Mesenchymal stem cell (in vitro differentiated cells and primary cell): ENCODE data around the gene WDFY1.

Source experiments
- DNase-seq: peaks from one replicate; pipeline ENCODE4 v3.0.0-alpha.2; 2013
- H2AFZ ChIP-seq: one replicate; pipeline ENCODE4 v1.6.1; 2013; ENCODE audit warnings: low read depth, mild to moderate bottlenecking, control low read depth, inconsistent platforms, low read length, moderate library complexity
- H2AK5ac ChIP-seq: 2 replicates; pipeline ENCODE4 v1.6.1; 2013; ENCODE audit warnings: low read length, moderate library complexity, mild to moderate bottlenecking, inconsistent platforms; ENCODE audit not compliant: severe bottlenecking
- H2BK120ac ChIP-seq: one replicate; pipeline ENCODE4 v1.6.1; 2013; ENCODE audit warnings: low read depth, mild to moderate bottlenecking, inconsistent platforms, low read length, moderate library complexity
- H2BK12ac ChIP-seq, 2 experiments: one replicate each; pipeline ENCODE4 v1.6.1; 2013; ENCODE audit warnings: inconsistent platforms in 2 of 2, low read length in 2 of 2, mild to moderate bottlenecking in 2 of 2, moderate library complexity in 2 of 2, control low read depth in 1 of 2
- H2BK15ac ChIP-seq: one replicate; pipeline ENCODE4 v1.6.1; 2013; ENCODE audit warnings: mild to moderate bottlenecking, low read depth, inconsistent platforms; ENCODE audit not compliant: poor library complexity, severe bottlenecking
- H2BK5ac ChIP-seq: 2 replicates; pipeline ENCODE4 v1.6.1; 2013; ENCODE audit warnings: low read depth, mild to moderate bottlenecking, low read length, control low read depth, inconsistent platforms; ENCODE audit not compliant: poor library complexity, severe bottlenecking
- H3K14ac ChIP-seq, 2 experiments: one replicate each; pipeline ENCODE4 v1.6.1; 2013; ENCODE audit warnings: inconsistent platforms in 2 of 2, low read length in 2 of 2, control low read depth in 1 of 2, mild to moderate bottlenecking in 1 of 2, moderate library complexity in 1 of 2
- H3K18ac ChIP-seq, 2 experiments: one replicate each; pipeline ENCODE4 v1.6.1; 2013; ENCODE audit warnings: inconsistent platforms in 2 of 2, low read length in 2 of 2, control low read depth in 1 of 2, low read depth in 1 of 2, mild to moderate bottlenecking in 1 of 2
- H3K23ac ChIP-seq, 2 experiments: one replicate each; pipeline ENCODE4 v1.6.1; 2013; ENCODE audit warnings: inconsistent platforms in 2 of 2, low read length in 2 of 2, mild to moderate bottlenecking in 2 of 2, moderate library complexity in 2 of 2, control low read depth in 1 of 2
- H3K27ac ChIP-seq: 2 replicates; pipeline ENCODE4 v1.5.1; 2013; ENCODE audit warnings: mild to moderate bottlenecking, moderate library complexity, low read length, control low read depth, inconsistent platforms; ENCODE audit not compliant: poor library complexity, severe bottlenecking
- H3K27me3 ChIP-seq, 2 experiments: 2 replicates each; pipeline versions ENCODE4 v1.6.1 to v1.7.0; 2013; ENCODE audit warnings: low read length in 2 of 2, mild to moderate bottlenecking in 2 of 2, moderate library complexity in 2 of 2, control low read depth in 1 of 2, inconsistent platforms in 1 of 2; ENCODE audit not compliant: control insufficient read depth in 1 of 2, insufficient read depth in 1 of 2
- H3K36me3 ChIP-seq, 2 experiments: 2 replicates each; pipeline versions ENCODE4 v1.6.1 to v1.7.0; 2013; ENCODE audit warnings: low read length in 2 of 2, control low read depth in 1 of 2, inconsistent platforms in 1 of 2, low read depth in 1 of 2, mild to moderate bottlenecking in 1 of 2; ENCODE audit not compliant: insufficient read depth in 2 of 2, control insufficient read depth in 1 of 2
- H3K4ac ChIP-seq, 2 experiments: one replicate each; pipeline ENCODE4 v1.6.1; 2013; ENCODE audit warnings: inconsistent platforms in 2 of 2, low read length in 2 of 2, mild to moderate bottlenecking in 2 of 2, moderate library complexity in 2 of 2, control low read depth in 1 of 2, low read depth in 1 of 2
- H3K4me1 ChIP-seq: 2 replicates; pipeline ENCODE4 v1.6.1; 2013; ENCODE audit warnings: low read depth, low read length, control low read depth; ENCODE audit not compliant: control insufficient read depth, insufficient read depth
- H3K4me2 ChIP-seq: 2 replicates; pipeline ENCODE4 v1.6.1; 2013; ENCODE audit warnings: low read length, mild to moderate bottlenecking, inconsistent platforms; ENCODE audit not compliant: poor library complexity, severe bottlenecking
- H3K4me3 ChIP-seq, 2 experiments: 2 replicates each; pipeline versions ENCODE4 v1.5.1 to v1.7.0; 2013; ENCODE audit warnings: low read length in 2 of 2, mild to moderate bottlenecking in 2 of 2, control low read depth in 1 of 2, low read depth in 1 of 2; ENCODE audit not compliant: insufficient read depth in 1 of 2
- H3K79me1 ChIP-seq: replicated peaks from 2 replicates; pipeline ENCODE4 v1.6.1; 2013; ENCODE audit warnings: mild to moderate bottlenecking, control low read depth, low read length, inconsistent platforms; ENCODE audit not compliant: poor library complexity, severe bottlenecking
- H3K9ac ChIP-seq: 2 replicates; pipeline ENCODE4 v1.7.0; 2013; ENCODE audit warnings: mild to moderate bottlenecking, low read length, moderate library complexity
- H3K9me3 ChIP-seq: 2 replicates; pipeline ENCODE4 v1.7.0; 2013; ENCODE audit warnings: mild to moderate bottlenecking, low read length; ENCODE audit not compliant: control insufficient read depth
- H4K8ac ChIP-seq: one replicate; pipeline ENCODE4 v1.6.1; 2013; ENCODE audit warnings: inconsistent platforms, mild to moderate bottlenecking, low read length, moderate library complexity
- H4K91ac ChIP-seq: one replicate; pipeline ENCODE4 v1.6.1; 2013; ENCODE audit warnings: mild to moderate bottlenecking, low read length, inconsistent platforms
- WGBS: methylation state at CpG from one replicate; pipeline ENCODE4 v1.1.7; 2013; ENCODE audit warnings: mixed read lengths; 5-methylcytosine and 5-hydroxymethylcytosine counted together

WDFY1 gene

DNA sequence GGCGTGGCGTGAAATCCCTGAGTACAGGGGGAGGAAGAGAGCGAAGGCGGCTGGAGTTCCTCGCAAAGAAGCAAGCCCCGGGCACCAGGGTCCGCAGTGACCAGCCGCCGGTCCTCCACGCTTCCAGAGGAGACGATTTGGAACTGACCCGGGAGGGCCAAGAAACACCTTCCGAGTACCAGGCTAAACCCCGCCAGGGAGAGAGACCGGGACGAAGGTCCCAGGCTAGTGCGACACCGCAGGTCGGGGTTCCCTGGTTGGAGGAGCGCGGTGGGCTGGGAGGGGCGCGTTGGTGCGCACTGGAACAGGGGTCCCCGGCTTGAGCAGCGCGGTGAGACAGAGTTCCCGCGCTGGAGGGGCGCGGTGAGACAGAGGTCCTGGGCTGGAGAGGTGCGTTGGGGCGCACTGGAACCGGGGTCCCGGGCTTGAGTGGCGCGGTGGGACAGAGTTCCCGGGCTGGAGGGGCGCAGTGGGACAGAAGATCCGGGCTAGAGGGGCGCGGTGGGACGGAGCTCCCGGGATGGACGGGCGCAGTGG lies 901 bp downstream of the WDFY1 start:
- Histone ChIP-seq H2BK5ac (no peak overlapping the region), H3K9ac (peak overlapping the region; percentile 97), H3K36me3 (peaks cover 0 to 2% of the 10 kb centered on the region in 2 experiments), H3K27ac (peak overlapping the region; percentile 57), H3K4me1 (peaks cover 8% of the 10 kb centered on the region), H3K14ac (peak overlapping the region in 1 of 2 experiments; percentile 100), H3K79me1 (peaks cover 2% of the 10 kb centered on the region), H3K4me2 (peak overlapping the region; percentile 93), H4K91ac (peak overlapping the region; percentile 99), H3K18ac (peak overlapping the region; percentile 97 to 100), H2BK120ac (peak overlapping the region; percentile 44), H3K9me3 (peaks cover 2% of the 10 kb centered on the region), H4K8ac (peak overlapping the region; percentile 94), H2BK12ac (peak overlapping the region in 1 of 2 experiments; percentile 90), H3K23ac (peak overlapping the region; percentile 51 to 95), H2AK5ac (no peak overlapping the region), H2BK15ac (peak overlapping the region; percentile 73), H3K4me3 (peak overlapping the region; percentile 96 to 99), H2AFZ (peak overlapping the region; percentile 56), H3K4ac (peak overlapping the region; percentile 88 to 97), H3K27me3 (no peaks in the 10 kb centered on the region)
- WGBS = under 1% methylated on average over 46 of the region's 46 CpGs
- DNase-seq = peak; percentile 54

DNA sequence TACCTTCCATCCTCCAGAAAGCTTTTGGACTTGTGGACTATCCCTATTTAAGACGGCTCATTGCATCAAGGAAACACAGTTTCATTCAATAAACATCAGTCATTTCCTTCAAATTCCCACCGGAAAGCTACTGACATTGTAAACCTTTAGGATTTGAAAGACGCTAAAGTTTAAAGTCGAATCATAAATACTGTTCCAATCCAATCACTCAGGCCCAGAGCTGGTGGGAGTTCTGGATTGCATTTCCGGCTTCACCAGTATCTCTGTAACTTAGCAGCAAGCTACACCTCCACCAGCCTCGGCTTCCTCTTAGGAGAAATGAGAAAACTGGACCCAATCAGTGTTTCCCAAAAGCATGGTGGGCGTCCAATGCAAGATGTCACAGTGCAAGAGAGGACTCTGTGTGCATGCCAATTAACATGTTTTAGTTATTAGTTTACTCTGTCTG lies 1.6 kb downstream of the WDFY1 start:
- peak overlapping the region; percentile 97 for H3K9ac ChIP-seq
- H3K14ac ChIP-seq = no peak overlapping the region
- peaks cover 6% of the 10 kb centered on the region for H3K79me1 ChIP-seq
- H3K36me3 ChIP-seq = peaks cover 0 to 2% of the 10 kb centered on the region in 2 experiments
- H3K9me3 ChIP-seq = peaks cover 3% of the 10 kb centered on the region
- peak overlapping the region in 1 of 2 experiments; percentile 96 for H3K4me3 ChIP-seq
- H2AK5ac ChIP-seq = no peak overlapping the region
- H3K4me1 ChIP-seq = peaks cover 8% of the 10 kb centered on the region
- no peak overlapping the region for H2BK120ac ChIP-seq
- no peak overlapping the region for H2BK15ac ChIP-seq
- H3K27ac ChIP-seq = peak overlapping the region; percentile 58
- no peak overlapping the region for H3K23ac ChIP-seq
- H2BK12ac ChIP-seq = no peak overlapping the region
- H2BK5ac ChIP-seq = no peak overlapping the region
- H3K4ac ChIP-seq = no peak overlapping the region
- H3K27me3 ChIP-seq = no peaks in the 10 kb centered on the region
- H2AFZ ChIP-seq = no peak overlapping the region
- WGBS = 6% methylated on average over 7 of the region's 7 CpGs
- H3K18ac ChIP-seq = no peak overlapping the region
- peak; percentile 59 for DNase-seq
- no peak overlapping the region for H4K91ac ChIP-seq
- peak overlapping the region; percentile 93 for H3K4me2 ChIP-seq
- H4K8ac ChIP-seq = no peak overlapping the region

DNA sequence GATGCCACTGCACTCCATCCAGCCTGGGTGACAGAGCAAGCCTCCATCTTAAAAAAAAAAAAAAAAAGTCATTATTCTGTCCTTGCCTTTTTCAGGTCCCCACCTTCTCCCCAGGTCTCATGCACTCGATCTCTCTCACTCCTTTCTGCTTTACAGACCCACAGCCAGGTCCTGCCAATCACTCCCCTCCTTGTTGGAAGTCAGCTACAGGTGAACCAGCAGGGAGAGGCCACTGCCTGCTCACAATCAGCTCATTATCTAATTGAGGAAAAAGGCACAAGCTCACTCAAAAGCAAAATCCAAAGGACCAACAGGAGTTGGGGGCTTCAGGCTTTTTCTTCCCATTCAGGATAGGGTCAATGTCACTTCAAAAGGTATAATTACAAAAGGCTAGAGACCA lies 2.0 kb downstream of the WDFY1 start:
- peak overlapping the region in 1 of 2 experiments; percentile 53 for H3K23ac ChIP-seq
- no peak overlapping the region for H3K4ac ChIP-seq
- H3K27me3 ChIP-seq = no peaks in the 10 kb centered on the region
- H3K4me3 ChIP-seq = peak overlapping the region in 1 of 2 experiments; percentile 96
- peaks cover 0 to 2% of the 10 kb centered on the region in 2 experiments for H3K36me3 ChIP-seq
- H2AK5ac ChIP-seq = peak overlapping the region; percentile 61
- H4K91ac ChIP-seq = no peak overlapping the region
- H3K9ac ChIP-seq = peak overlapping the region; percentile 97
- H2BK15ac ChIP-seq = no peak overlapping the region
- H3K4me2 ChIP-seq = peak overlapping the region; percentile 93
- peaks cover 8% of the 10 kb centered on the region for H3K4me1 ChIP-seq
- H2BK5ac ChIP-seq = no peak overlapping the region
- no peak overlapping the region for H2BK12ac ChIP-seq
- H3K18ac ChIP-seq = no peak overlapping the region
- no peak overlapping the region for H4K8ac ChIP-seq
- no peak for DNase-seq
- H3K14ac ChIP-seq = no peak overlapping the region
- H2AFZ ChIP-seq = no peak overlapping the region
- peak overlapping the region; percentile 58 for H3K27ac ChIP-seq
- WGBS = 88% methylated on average over 1 of the region's 1 CpG
- H2BK120ac ChIP-seq = no peak overlapping the region
- H3K79me1 ChIP-seq = peaks cover 6% of the 10 kb centered on the region
- peaks cover 3% of the 10 kb centered on the region for H3K9me3 ChIP-seq

DNA sequence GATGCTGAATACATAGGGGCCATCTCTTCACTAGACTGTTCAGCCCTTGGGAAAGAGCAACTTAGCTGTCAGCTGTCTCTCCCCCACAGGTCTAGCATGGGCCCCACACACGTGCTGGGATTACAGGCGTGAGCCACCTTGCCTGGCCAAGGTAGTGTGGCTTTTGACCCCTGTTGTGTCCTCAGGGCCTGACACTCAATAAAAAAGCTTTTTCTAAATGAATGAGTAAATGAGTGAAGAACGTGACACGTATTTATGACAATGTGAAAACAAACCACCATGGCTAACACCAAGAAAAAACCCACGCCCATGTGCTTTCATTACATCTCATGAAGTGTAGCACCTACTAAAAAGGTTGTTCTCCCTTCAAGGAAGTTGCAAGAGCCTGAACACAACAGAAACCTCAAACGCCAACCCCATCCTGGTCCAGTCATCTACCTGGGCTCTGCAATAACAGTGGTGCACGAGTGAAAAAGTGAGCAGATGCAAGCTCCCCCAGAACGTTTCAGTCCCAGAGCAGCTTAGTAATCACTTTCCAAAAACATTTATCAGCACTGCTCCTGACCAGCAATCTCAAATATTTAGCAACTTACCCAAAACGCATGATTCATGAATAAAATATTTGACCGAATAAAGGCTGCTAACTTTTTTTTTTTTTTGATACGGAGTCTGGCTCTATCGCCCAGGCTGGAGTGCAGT lies 3.4 kb downstream of the WDFY1 start:
- Histone ChIP-seq H3K79me1 (peaks cover 6% of the 10 kb centered on the region), H3K18ac (no peak overlapping the region)

More for the DNA sequence above, 3.4 kb downstream of the WDFY1 start:
- Histone ChIP-seq H2AFZ (no peak overlapping the region), H2AK5ac (peak overlapping the region; percentile 71), H3K27ac (peak overlapping the region; percentile 69), H3K4me3 (peak overlapping the region in 1 of 2 experiments; percentile 62), H2BK12ac (no peak overlapping the region), H3K9ac (peak overlapping the region; percentile 42), H3K4me1 (peaks cover 8% of the 10 kb centered on the region), H2BK5ac (no peak overlapping the region), H3K4me2 (peak overlapping the region; percentile 51), H4K91ac (no peak overlapping the region), H2BK15ac (no peak overlapping the region), H2BK120ac (no peak overlapping the region), H3K4ac (no peak overlapping the region), H3K36me3 (peaks cover 0 to 2% of the 10 kb centered on the region in 2 experiments), H3K23ac (peak overlapping the region in 1 of 2 experiments; percentile 72), H3K27me3 (no peaks in the 10 kb centered on the region), H3K9me3 (peaks cover 3% of the 10 kb centered on the region), H3K14ac (no peak overlapping the region), H4K8ac (no peak overlapping the region)
- DNase-seq = peak; percentile 45
- 62% methylated on average over 12 of the region's 12 CpGs for WGBS
